ENCODE measurements around the gene SIAH3.

SIAH3 gene

DNA sequence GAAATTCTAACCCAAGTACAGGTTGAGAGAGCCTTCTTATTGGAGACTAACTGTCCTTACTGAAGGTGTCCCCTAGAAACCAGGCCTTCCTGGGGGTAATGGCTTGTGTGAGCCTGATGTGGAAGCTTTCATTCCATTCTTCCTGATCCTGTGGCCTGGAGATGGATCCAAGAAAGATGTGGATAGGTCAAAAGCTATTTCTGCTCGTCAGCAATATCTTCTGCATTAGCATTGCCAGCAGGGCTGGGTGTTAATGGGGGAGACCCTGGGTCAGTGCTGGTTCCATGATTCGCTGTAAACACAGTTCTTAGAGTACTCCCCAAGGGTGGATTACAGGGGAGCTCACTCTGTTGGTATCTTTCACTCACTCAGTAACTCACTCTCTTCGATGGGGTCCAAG lies 106.6 kb downstream of the SIAH3 start:
- no peak for DNase-seq (ENCODE audit: low read depth in 2 of 2, low spot score in 1 of 2)

GRCh38 chr13:45742985-45743384 lies 108.6 kb downstream of the SIAH3 start:
- DNase-seq (ENCODE audit: low read depth in 2 of 2, low spot score in 1 of 2): no peak

DNA sequence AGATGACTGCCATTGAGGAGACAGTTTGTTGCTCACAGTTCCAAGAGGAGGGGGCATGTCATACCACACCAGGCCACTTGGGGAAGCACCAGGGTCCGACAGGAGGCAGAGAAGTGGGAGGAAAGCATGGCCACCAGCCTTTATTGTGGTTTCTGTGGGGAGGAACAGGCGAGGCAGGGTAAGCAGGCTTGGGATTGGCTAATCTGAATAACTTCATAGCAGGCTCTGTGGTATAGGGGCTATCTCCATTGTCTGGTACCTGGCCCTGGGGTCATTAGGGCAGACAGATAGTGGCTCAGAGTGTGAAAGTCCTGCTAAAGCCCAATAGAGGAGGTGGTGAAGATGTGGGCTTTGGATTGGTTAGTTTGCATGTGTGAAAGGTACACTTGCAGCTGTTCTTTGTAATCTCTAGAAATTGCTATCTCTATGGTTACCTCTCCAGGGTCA lies 114.0 kb downstream of the SIAH3 start:
- DNase-seq (ENCODE audit: low read depth in 2 of 2, low spot score in 1 of 2): no peak

DNA sequence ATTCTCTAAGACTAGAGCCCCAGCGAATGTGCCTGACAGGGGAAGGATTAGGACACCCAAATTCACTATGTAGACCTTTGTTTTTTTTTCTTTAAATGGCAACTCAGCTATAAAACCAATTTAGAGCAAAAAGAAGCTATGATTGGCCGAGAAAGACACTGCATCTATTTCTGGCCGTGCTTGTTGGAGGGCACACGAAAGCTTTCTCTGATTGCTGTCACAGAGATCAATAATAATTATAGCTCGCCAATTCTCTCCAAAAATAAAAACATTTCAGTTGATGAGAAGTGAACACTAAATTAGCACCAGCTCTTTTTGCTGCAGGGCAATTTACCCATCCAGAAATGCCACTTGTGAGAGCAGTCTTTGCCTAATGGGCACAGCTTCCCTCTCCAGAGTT lies 118.2 kb downstream of the SIAH3 start:
- DNase-seq (ENCODE audit: low read depth in 2 of 2, low spot score in 1 of 2): no peak

GRCh38 chr13:45732916-45733315 lies 118.6 kb downstream of the SIAH3 start:
- DNase-seq (ENCODE audit: low read depth in 2 of 2, low spot score in 1 of 2): no peak

DNA sequence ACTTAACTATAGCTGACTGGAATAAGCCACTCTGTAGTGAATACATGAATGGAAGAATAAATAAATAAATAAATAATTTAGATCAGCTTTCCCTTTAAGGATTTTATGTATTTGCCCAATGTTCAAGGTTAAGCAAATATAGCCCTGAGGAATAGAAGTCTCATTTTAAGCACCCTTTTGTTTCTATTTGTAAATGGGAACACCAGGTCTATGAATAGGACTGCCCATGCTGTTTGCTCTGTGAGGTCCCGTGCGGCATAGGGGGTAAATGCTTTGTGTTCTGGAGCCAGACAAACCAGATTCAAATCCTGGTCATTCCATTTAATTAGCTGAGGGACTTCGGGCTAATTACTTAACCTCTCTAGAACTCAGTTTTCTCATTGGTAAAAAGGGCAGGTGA lies 120.1 kb downstream of the SIAH3 start:
- DNase-seq (ENCODE audit: low read depth in 2 of 2, low spot score in 1 of 2): no peak

DNA sequence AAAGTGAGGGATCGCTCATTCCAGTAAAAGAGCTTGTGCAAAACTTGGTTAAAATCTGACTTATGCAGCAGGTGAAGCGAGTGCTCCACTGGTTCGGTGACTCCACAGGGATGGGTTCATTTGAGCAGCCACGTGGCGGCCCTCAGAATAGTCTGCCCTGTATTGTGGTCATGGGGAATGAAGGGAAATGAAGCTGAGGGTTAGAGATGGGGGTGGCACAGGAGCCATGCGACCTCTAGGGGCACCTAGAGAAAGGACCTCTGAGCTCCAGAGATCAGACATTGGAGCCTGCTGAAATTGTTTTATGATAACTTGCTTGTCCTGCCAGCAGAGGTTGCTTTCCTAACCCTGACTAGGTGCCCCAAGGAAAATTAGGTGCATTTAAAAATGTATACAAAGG lies 122.8 kb downstream of the SIAH3 start:
- DNase-seq (ENCODE audit: low read depth in 2 of 2, low spot score in 1 of 2): no peak
